Kidney glomerular epithelial cell (primary cell): Measurements from ENCODE around the gene STXBP5L.
A peak's percentile ranks its signal among the peaks of the same experiment; 100 is the strongest.
"Not testable (repeated sequence)": the region's sequence is repeated elsewhere in the genome, so short reads cannot be mapped to it uniquely, and the experiment has no call there.

Experiments used
- DNase-seq: peaks from one replicate; lab custom pipeline; 2025; lab: John Stamatoyannopoulos, UW

Gene STXBP5L

DNA sequence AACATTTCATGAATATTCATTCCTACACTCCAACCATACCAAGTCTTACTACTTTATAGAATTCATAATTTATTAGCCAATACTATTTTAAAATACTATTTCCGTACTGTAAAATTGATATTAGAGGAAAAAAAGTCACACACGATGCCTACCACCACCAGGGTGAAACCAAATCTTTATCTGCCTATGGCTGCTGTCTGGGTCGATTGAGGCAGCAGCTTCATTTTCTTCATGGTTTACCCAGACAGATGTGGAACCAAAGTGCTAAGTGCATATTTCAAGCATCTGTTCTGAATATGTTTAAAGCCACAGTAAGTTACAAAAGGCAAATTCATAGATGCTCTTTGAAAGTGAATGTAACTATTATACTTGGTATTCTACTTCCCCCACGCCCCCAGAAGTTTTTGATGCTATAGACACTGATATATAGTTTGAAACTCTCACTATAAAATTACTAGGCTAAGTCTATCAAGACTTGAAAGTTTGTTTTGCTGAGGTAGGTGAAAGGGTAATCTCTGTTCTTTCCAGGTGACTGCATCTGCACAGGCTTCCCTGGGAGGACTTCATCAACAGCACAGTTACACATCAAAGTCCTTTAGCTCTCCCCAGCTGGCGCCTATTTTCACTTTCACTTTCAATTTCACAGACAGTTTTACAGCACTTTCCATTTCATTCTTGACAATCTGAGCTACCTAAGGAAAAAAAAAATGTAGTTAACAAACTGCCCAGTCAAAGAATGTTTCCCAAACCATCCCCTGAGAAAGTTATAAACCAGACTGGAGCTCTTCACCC is 523.9 kb downstream of the STXBP5L start:
- DNase-seq = peak; percentile 62

DNA sequence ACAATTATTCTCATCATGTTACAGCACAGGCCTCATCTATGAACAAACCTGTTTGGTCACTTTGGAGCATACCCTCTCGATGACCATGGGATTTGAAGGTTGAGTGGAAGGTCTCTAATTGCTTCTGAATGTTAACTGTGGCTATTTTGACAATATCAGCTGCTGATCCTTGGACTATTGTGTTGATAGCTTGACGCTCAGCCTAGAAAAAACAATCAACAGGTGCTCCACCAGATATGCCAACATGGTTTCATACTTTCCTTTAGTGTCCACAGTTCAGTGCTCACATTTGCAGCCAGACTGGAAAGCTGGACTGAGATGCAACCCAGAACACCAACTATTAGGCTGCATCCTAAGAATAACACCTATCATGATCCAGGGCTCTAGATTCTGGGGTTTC is 528.1 kb downstream of the STXBP5L start:
- DNase-seq = no peak

DNA sequence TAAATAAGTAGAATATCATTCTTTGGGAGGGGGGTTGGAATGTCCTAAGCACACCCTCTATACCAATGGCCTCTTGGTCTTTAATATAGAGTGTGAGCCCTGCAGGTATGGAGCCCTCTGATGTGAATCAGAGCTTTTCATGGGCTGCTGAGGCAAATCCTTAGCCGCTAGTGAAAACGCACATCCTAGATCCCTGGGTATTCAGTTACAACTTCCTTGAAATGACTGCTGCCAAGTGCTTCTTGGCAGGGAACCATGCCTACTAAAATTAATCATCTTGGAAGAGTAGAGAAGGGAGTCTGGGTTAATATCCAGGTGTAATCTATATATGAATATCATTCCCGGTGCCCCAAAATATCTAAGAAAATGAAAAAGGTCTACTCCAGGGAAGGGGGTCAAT is 528.6 kb downstream of the STXBP5L start:
- no peak for DNase-seq

DNA sequence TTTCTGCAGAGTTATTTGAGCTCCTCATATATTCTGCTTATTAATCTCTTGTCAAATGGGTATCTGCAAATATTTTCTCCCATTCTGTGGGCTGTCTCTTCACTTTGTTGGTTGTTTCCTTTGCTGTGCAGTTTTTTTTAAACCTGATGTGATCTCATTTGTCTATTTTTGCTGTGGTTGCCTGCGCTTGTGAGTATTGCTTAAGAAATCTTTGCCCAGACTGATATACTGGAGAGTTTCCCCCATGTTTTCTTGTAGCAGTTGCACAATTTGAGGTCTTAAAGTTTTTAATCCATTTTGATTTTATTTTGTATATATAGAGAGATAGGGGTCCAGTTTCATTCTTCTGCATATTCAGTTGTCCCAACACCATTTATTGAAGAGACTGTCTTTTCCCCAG is 535.5 kb downstream of the STXBP5L start:
- DNase-seq = no peak

DNA sequence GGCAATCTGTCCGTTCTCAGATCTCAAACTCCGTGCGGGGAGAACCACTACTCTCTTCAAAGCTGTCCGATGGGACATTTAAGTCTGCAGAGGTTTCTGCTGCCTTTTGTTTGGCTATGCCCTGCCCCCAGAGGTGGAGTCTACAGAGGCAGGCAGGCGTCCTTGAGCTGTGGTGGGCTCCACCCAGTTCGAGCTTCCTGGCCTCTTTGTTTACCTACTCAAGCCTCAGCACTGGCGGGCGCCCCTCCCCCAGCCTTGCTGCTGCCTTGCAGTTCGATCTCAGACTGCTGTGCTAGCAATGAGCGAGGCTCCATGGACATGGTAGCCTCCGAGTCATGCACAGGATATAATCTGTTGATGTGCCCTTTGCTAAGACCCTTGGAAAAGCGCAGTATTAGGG is 543.7 kb downstream of the STXBP5L start:
- not testable (repeated sequence) for DNase-seq

DNA sequence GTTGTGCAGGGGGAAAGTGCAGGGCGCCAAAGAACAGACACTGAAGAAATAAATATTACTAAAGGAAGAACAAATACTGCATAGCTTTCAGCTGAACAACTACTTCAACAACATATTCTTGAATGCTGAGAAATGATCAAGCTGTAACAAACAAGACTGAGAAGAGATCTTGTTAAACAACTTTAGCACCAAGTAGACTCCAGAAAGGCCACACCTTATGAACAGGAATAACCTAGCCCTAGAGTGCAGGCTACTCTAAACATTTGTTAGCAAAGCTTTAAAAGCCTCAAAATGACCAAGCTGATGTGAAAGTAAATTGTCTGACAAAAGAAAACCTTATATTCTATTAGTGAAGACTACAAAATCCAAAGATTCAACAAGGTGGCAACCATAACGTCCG is 554.6 kb downstream of the STXBP5L start:
- DNase-seq = no peak

DNA sequence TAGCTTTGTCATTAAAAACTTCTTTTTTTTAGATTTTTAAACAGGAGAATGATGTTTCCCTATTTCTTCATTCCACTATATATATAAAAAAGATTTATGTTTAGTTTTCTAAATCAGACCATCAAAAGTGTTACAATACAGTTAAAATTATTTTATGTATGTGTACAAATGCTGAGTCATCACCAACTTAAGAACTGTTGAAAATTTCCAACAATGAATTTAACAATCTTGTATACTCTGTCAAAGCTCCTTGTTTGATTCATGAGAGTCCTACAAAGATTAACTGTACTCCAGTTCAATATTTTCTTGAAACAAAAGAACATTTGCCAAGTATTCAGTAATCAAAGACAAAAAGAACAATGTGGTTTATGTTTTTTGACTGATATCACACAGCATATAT is 555.7 kb downstream of the STXBP5L start:
- no peak for DNase-seq

DNA sequence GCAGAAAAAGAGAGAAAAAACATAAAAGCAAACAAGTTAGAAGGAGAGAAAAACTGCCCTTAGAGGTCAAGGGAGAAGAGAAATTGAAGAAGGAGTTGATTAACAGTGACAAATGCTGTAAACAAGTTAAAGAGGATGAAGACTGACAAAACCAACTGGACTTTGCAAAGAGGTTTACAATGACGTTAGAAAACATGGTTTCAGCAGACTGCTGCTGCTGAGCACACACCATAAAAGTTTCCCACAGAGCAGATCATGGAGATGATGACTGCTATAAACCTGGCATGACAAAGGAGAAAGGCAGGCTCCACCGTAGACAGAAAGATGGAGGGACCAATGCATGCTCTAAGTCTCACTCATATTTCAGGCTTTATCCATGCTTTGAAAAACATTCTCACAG is 559.1 kb downstream of the STXBP5L start:
- no peak for DNase-seq

DNA sequence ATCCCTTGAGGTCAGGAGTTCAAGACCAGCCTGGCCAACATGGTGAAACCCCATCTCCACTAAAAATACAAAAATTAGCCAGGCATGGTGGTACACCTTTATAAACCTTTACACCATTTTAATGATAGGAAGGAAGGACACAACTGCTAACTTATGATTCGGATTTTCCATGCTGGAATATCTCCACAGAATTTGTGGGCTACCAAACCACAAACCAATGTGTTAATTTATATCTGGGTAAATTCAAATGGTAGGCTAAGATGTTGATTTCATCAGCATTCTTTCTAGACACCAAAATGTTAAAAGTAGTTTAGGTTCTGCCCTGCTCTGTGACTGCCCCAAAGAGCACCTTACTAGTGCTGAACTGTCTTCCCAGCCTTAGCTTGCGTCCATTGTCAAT is 565.0 kb downstream of the STXBP5L start:
- no peak for DNase-seq
